HCT116 (cell line): ENCODE results near the gene GEMIN4.

ENCODE experiments used
- CEBPB ChIP-seq: IDR thresholded peaks from 2 replicates; pipeline ENCODE4 v1.6.1; 2012; ENCODE audit warnings: low read depth
- CTCF ChIP-seq, 3 experiments: fragments of 200-600 bp in 1 of 3; sonication (generic) in 1 of 3; IDR thresholded peaks in 2 of 3; conservative IDR thresholded peaks in 1 of 3; 2 replicates each; pipeline ENCODE4 v1.5.1; 2012 to 2017; ENCODE audit warnings: low read depth in 2 of 3, low read length in 2 of 3, antibody characterized with exemption in 1 of 3, borderline replicate concordance in 1 of 3, control low read depth in 1 of 3, mild to moderate bottlenecking in 1 of 3, mixed read lengths in 1 of 3, mixed run types in 1 of 3, moderate library complexity in 1 of 3; ENCODE audit not compliant: insufficient read depth in 1 of 3
- POLR2A ChIP-seq: IDR thresholded peaks from 2 replicates; pipeline ENCODE4 v1.7.0; 2011; ENCODE audit warnings: borderline replicate concordance; ENCODE audit not compliant: insufficient read depth, insufficient read length; ENCODE audit errors: extremely low read depth
- TCF7L2 ChIP-seq: IDR thresholded peaks from 2 replicates; pipeline ENCODE4 v1.7.0; 2011; ENCODE audit warnings: borderline replicate concordance, inconsistent platforms; ENCODE audit not compliant: insufficient read depth, insufficient read length; ENCODE audit errors: extremely low read depth
- YY1 ChIP-seq: IDR thresholded peaks from 2 replicates; pipeline ENCODE4 v1.6.1; 2011; ENCODE audit warnings: low read length, low read depth, moderate library complexity, mild to moderate bottlenecking; ENCODE audit not compliant: insufficient replicate concordance; ENCODE audit errors: extremely low read depth

- TF ChIP-seq CTCF (IDR thresholded peaks at IDR 0.05 in 2 of 3, conservative IDR thresholded peaks at IDR 0.05 in 1 of 3; ENCODE audit: borderline replicate concordance in 1 of 3, insufficient read depth in 1 of 3, low read depth in 2 of 3, low read length in 2 of 3) (no peak), YY1 (no peak), POLR2A (no peak), TCF7L2 (no peak), CEBPB (no peak)
Observed at GRCh38 chr17:699345-699744, 52.7 kb downstream of the GEMIN4 start.
